Skeletal muscle tissue (tissue), 4 donors: ENCODE measurements around the gene MEOX1. TPM values are rescaled to one million over a fixed set of nuclear protein-coding genes. Genes with fewer than 3 reads are reported as not detected.

Experiments
- H3K27ac ChIP-seq: one replicate; pipeline ENCODE4 v1.7.0; 2013; ENCODE audit warnings: mild to moderate bottlenecking, low read depth, low read length, inconsistent platforms
- H3K27me3 ChIP-seq, 3 donors: one replicate each; pipeline ENCODE4 v1.7.0; 2013; ENCODE audit warnings: low read length in 3 of 3; ENCODE audit not compliant: control insufficient read depth in 3 of 3, insufficient read depth in 3 of 3
- H3K36me3 ChIP-seq, 3 donors: one replicate each; pipeline ENCODE4 v1.7.0; 2013; ENCODE audit warnings: low read length in 3 of 3; ENCODE audit not compliant: control insufficient read depth in 3 of 3, insufficient read depth in 3 of 3
- H3K4me1 ChIP-seq, 3 donors: one replicate each; pipeline ENCODE4 v1.7.0; 2013; ENCODE audit warnings: low read length in 3 of 3, mild to moderate bottlenecking in 3 of 3; ENCODE audit not compliant: control insufficient read depth in 3 of 3, insufficient read depth in 3 of 3
- H3K4me3 ChIP-seq, 3 donors: one replicate each; pipeline ENCODE4 v1.7.0; 2013; ENCODE audit warnings: low read length in 3 of 3
- H3K9ac ChIP-seq, 3 donors: one replicate each; pipeline ENCODE4 v1.7.0; 2013; ENCODE audit warnings: low read length in 3 of 3, mild to moderate bottlenecking in 3 of 3, moderate library complexity in 2 of 3, low read depth in 1 of 3
- H3K9me3 ChIP-seq, 3 donors: one replicate each; pipeline ENCODE4 v1.7.0; 2013; ENCODE audit warnings: low read length in 3 of 3; ENCODE audit not compliant: control insufficient read depth in 3 of 3
- total RNA-seq: library from RNA; depleted of rRNA; stranded (reverse); fragments of >200 nt; gene quantifications from one replicate; pipeline ENCODE4 v1.2.3, GENCODE V29; 2014
- donor health status: Osteomylitis.

Gene MEOX1
- total RNA-seq, 1 donor from 2014 or later, result 12.5 TPM

GRCh38 chr17:43660816-43661493, 767 bp downstream of the MEOX1 start:
- Histone ChIP-seq H3K36me3 (no peaks in the 10 kb centered on the region), H3K9ac (peak overlapping the region in 2 of 3 donors; percentile 23 to 76), H3K27me3 (peaks cover 0 to 2% (median 0%) of the 10 kb centered on the region in 3 donors), H3K27ac (peak overlapping the region; percentile 15), H3K4me1 (peaks cover 21 to 31% (median 24%) of the 10 kb centered on the region in 3 donors), H3K9me3 (no peaks in the 10 kb centered on the region), H3K4me3 (peak overlapping the region; percentile 6 to 67 (median 59))

GRCh38 chr17:43659823-43660617, 1.7 kb downstream of the MEOX1 start:
- Histone ChIP-seq H3K9ac (peak overlapping the region; percentile 23 to 76 (median 57)), H3K9me3 (no peaks in the 10 kb centered on the region), H3K27ac (peak overlapping the region; percentile 15), H3K27me3 (peaks cover 0 to 2% (median 0%) of the 10 kb centered on the region in 3 donors), H3K36me3 (no peaks in the 10 kb centered on the region), H3K4me1 (peaks cover 21 to 26% (median 23%) of the 10 kb centered on the region in 3 donors), H3K4me3 (peak overlapping the region; percentile 6 to 67 (median 59))

- peaks cover 17 to 26% (median 20%) of the 10 kb centered on the region in 3 donors for H3K4me1 ChIP-seq
- H3K9me3 ChIP-seq, result no peaks in the 10 kb centered on the region
- H3K27me3 ChIP-seq, result peaks cover 0 to 2% (median 0%) of the 10 kb centered on the region in 3 donors
- peak overlapping the region in 2 of 3 donors; percentile 59 to 60 for H3K4me3 ChIP-seq
- H3K36me3 ChIP-seq, result no peaks in the 10 kb centered on the region
- H3K27ac ChIP-seq, result no peak overlapping the region
- H3K9ac ChIP-seq, result peak overlapping the region in 2 of 3 donors; percentile 43 to 60
Measured at GRCh38 chr17:43658900-43659299, 2.8 kb downstream of the MEOX1 start.

GRCh38 chr17:43655693-43656255, 5.9 kb downstream of the MEOX1 start:
- no peak overlapping the region for H3K9ac ChIP-seq
- no peaks in the 10 kb centered on the region for H3K27me3 ChIP-seq
- no peak overlapping the region for H3K4me3 ChIP-seq
- H3K9me3 ChIP-seq, result no peaks in the 10 kb centered on the region
- no peaks in the 10 kb centered on the region for H3K36me3 ChIP-seq
- peaks cover 0 to 11% (median 6%) of the 10 kb centered on the region in 3 donors for H3K4me1 ChIP-seq
- no peak overlapping the region for H3K27ac ChIP-seq

GRCh38 chr17:43652124-43652480, 9.6 kb downstream of the MEOX1 start:
- Histone ChIP-seq H3K27me3 (no peaks in the 10 kb centered on the region), H3K9me3 (no peaks in the 10 kb centered on the region), H3K9ac (peak overlapping the region in 1 of 3 donors; percentile 2), H3K4me1 (peaks cover 2 to 9% (median 4%) of the 10 kb centered on the region in 3 donors), H3K27ac (no peak overlapping the region), H3K4me3 (no peak overlapping the region), H3K36me3 (no peaks in the 10 kb centered on the region)

- H3K27ac ChIP-seq, result no peak overlapping the region
- H3K9ac ChIP-seq, result no peak overlapping the region
- H3K27me3 ChIP-seq, result peaks cover 2 to 4% (median 4%) of the 10 kb centered on the region in 3 donors
- H3K36me3 ChIP-seq, result no peaks in the 10 kb centered on the region
- H3K4me3 ChIP-seq, result no peak overlapping the region
- H3K4me1 ChIP-seq, result peaks cover 5 to 11% (median 7%) of the 10 kb centered on the region in 3 donors
- no peaks in the 10 kb centered on the region for H3K9me3 ChIP-seq
Measured at GRCh38 chr17:43650471-43650870, 11.3 kb downstream of the MEOX1 start.

GRCh38 chr17:43648916-43649315, 12.8 kb downstream of the MEOX1 start:
- H3K9ac ChIP-seq, result no peak overlapping the region
- no peak overlapping the region for H3K27ac ChIP-seq
- no peak overlapping the region for H3K4me3 ChIP-seq
- H3K36me3 ChIP-seq, result no peaks in the 10 kb centered on the region
- peaks cover 6 to 12% (median 9%) of the 10 kb centered on the region in 3 donors for H3K4me1 ChIP-seq
- peaks cover 4 to 10% (median 7%) of the 10 kb centered on the region in 3 donors for H3K27me3 ChIP-seq
- no peaks in the 10 kb centered on the region for H3K9me3 ChIP-seq

- Histone ChIP-seq H3K4me3 (peak overlapping the region; percentile 20 to 60 (median 43)), H3K9me3 (no peaks in the 10 kb centered on the region), H3K27ac (peak overlapping the region; percentile 82), H3K4me1 (peaks cover 6 to 16% (median 9%) of the 10 kb centered on the region in 3 donors), H3K36me3 (no peaks in the 10 kb centered on the region), H3K27me3 (peaks cover 4 to 11% (median 7%) of the 10 kb centered on the region in 3 donors), H3K9ac (peak overlapping the region; percentile 51 to 70 (median 53))
Measured at GRCh38 chr17:43645765-43646481, 15.8 kb downstream of the MEOX1 start.

GRCh38 chr17:43645450-43645764, 16.3 kb downstream of the MEOX1 start:
- Histone ChIP-seq H3K4me1 (peaks cover 6 to 16% (median 9%) of the 10 kb centered on the region in 3 donors), H3K9ac (peak overlapping the region; percentile 51 to 70 (median 53)), H3K27me3 (peaks cover 4 to 11% (median 7%) of the 10 kb centered on the region in 3 donors), H3K4me3 (peak overlapping the region in 2 of 3 donors; percentile 43 to 60), H3K36me3 (no peaks in the 10 kb centered on the region), H3K27ac (peak overlapping the region; percentile 82), H3K9me3 (no peaks in the 10 kb centered on the region)
